Psoas muscle (tissue), 8 donors: ENCODE data around the gene CDH11. TPM values are rescaled to one million over a fixed set of nuclear protein-coding genes. Genes with fewer than 3 reads are reported as not detected.

Source experiments
- ATAC-seq, 4 donors: fragments of 200-7000 bp; cut with Tn5 transposase; one replicate each; pipeline ENCODE4 v1.9.1; 2020; ENCODE audit warnings: moderate library complexity in 3 of 4, mild to moderate bottlenecking in 2 of 4
- DNase-seq, 2 donors: peaks; one replicate each; pipeline ENCODE4 v3.0.0-alpha.2; 2020
- H3K27ac ChIP-seq: fragments of 200-600 bp; one replicate; pipeline ENCODE4 v1.8.0; 2022
- H3K27me3 ChIP-seq, 3 donors: fragments of 200-600 bp in 1 of 3; one replicate each; pipeline versions ENCODE4 v1.6.1 to v1.8.0; 2013 to 2022; ENCODE audit warnings: low read length in 2 of 3, mild to moderate bottlenecking in 2 of 3, moderate library complexity in 1 of 3; ENCODE audit not compliant: insufficient read depth in 3 of 3
- H3K36me3 ChIP-seq, 2 donors: fragments of 200-600 bp in 1 of 2; one replicate each; pipeline versions ENCODE4 v1.6.1 to v1.8.0; 2013 to 2022; ENCODE audit warnings: low read depth in 1 of 2, mild to moderate bottlenecking in 1 of 2, moderate library complexity in 1 of 2; ENCODE audit not compliant: insufficient read depth in 1 of 2
- H3K4me1 ChIP-seq: fragments of 200-600 bp; one replicate; pipeline ENCODE4 v1.8.0; 2022
- H3K4me3 ChIP-seq: fragments of 200-600 bp; one replicate; pipeline ENCODE4 v1.8.0; 2022; ENCODE audit warnings: mild to moderate bottlenecking
- H3K9me3 ChIP-seq: fragments of 200-600 bp; one replicate; pipeline ENCODE4 v1.8.0; 2022
- CTCF ChIP-seq: fragments of 200-600 bp; IDR thresholded peaks from one replicate; pipeline ENCODE4 v1.8.0; 2022; ENCODE audit warnings: antibody characterized with exemption
- WGBS, 3 donors: extraction: QIAGEN DNeasy Blood & Tissue Kit; methylation state at CpG; one replicate each; pipeline versions ENCODE4 v1.1.6 to v1.1.7; 2013; 5-methylcytosine and 5-hydroxymethylcytosine counted together
- intact Hi-C, 2 donors: fragments of 100-400 bp; cut with DNase I; formaldehyde crosslinking; loops; one replicate each; pipeline versions ENCODE4 v1.11.0 to v1.14.2; 2022
- polyA plus RNA-seq, 3 donors: library from polyadenylated mRNA; stranded (reverse); fragments of 200-250 nt; gene quantifications; one replicate each; pipeline ENCODE4 v1.2.3, GENCODE V29; 2013
- total RNA-seq, 4 donors: library from RNA; stranded (reverse); fragmentation: NEBNext Ultra II Directional in 2 of 4; extraction: Animal tissue kit (Norgen Biotek cat#: 25700) in 2 of 4; gene quantifications; one replicate each; pipeline versions ENCODE4 v1.2.1 to v1.2.4, GENCODE V29; 2021 to 2023
- donor health status: healthy with polysubstance abuse.
- donor health status: DM: no; HTN: no; CAD: no; lungs with moderate emphysema.
- donor health status: Bipolar disorder and iron deficiency.
- donor health status: healthy.
- donor health status: DM: yes; HTN: yes; CAD: no.
- donor health status: DM: no; HTN: no; CAD: no.
- donor health status: DM: no; HTN: no; CAD: no.
- donor health status: DM: yes; HTN: yes; CAD: no.

The CDH11 gene
- total and polyA plus RNA-seq, 7 donors, result 0.33 to 16.8 (median 3.2) TPM

DNA sequence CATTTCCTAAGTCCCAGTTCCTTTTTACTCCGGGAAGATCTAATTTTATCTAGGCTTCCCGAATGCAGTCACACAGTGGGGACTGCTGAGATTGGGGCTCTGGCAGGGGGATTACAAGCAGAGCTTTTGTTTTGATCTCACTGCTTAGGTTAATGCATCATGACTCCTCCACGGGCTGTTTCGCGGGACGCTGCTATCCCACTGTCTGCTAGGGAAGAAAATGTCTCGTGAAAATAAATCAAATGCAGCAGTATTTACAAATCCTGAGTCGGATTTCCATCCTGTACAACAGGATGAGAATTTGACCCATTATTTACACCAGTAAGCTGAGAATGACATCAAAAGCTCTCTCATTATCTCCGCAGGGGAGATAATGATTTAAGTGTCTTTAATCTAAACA lies 83.8 kb downstream of the CDH11 start:
- 40 to 51% (median 40%) methylated on average over 9 of the region's 9 CpGs for WGBS, 3 donors
- Histone ChIP-seq H3K9me3 (no peaks in the 10 kb centered on the region), H3K4me1 (no peaks in the 10 kb centered on the region), H3K36me3 (no peaks in the 10 kb centered on the region), H3K4me3 (no peak overlapping the region), H3K27me3 (no peaks in the 10 kb centered on the region), H3K27ac (no peak overlapping the region)
- ATAC-seq, result no peak
- TF ChIP-seq CTCF, result no peak
- DNase-seq, result no peak
- intact Hi-C loops, result no loop called here

GRCh38 chr16:65037556-65037955 lies 84.3 kb downstream of the CDH11 start:
- intact Hi-C loops, result no loop called here
- no peaks in the 10 kb centered on the region for H3K9me3 ChIP-seq
- no peak overlapping the region for H3K4me3 ChIP-seq
- TF ChIP-seq CTCF, result no peak
- DNase-seq, result no peak
- ATAC-seq, result no peak
- 77 to 89% (median 84%) methylated on average over 4 of the region's 4 CpGs for WGBS, 3 donors
- no peaks in the 10 kb centered on the region for H3K4me1 ChIP-seq
- H3K36me3 ChIP-seq, result no peaks in the 10 kb centered on the region
- no peaks in the 10 kb centered on the region for H3K27me3 ChIP-seq
- no peak overlapping the region for H3K27ac ChIP-seq

GRCh38 chr16:65034915-65035314 lies 86.9 kb downstream of the CDH11 start:
- no peaks in the 10 kb centered on the region for H3K9me3 ChIP-seq
- H3K36me3 ChIP-seq, result no peaks in the 10 kb centered on the region
- no peak for TF ChIP-seq CTCF
- no peaks in the 10 kb centered on the region for H3K27me3 ChIP-seq
- intact Hi-C loops, result no loop called here
- no peak for DNase-seq
- 75 to 85% (median 80%) methylated on average over 8 of the region's 8 CpGs for WGBS, 3 donors
- no peak overlapping the region for H3K27ac ChIP-seq
- H3K4me3 ChIP-seq, result no peak overlapping the region
- no peaks in the 10 kb centered on the region for H3K4me1 ChIP-seq
- no peak for ATAC-seq

GRCh38 chr16:65032387-65032786 lies 89.5 kb downstream of the CDH11 start:
- no peak overlapping the region for H3K27ac ChIP-seq
- H3K4me3 ChIP-seq, result no peak overlapping the region
- no peak for TF ChIP-seq CTCF
- no peaks in the 10 kb centered on the region for H3K4me1 ChIP-seq
- WGBS, 3 donors, result 92 to 97% (median 93%) methylated on average over 2 of the region's 2 CpGs
- ATAC-seq, result no peak
- intact Hi-C loops, result no loop called here
- H3K27me3 ChIP-seq, result no peaks in the 10 kb centered on the region
- DNase-seq, result no peak
- H3K9me3 ChIP-seq, result no peaks in the 10 kb centered on the region
- no peaks in the 10 kb centered on the region for H3K36me3 ChIP-seq

GRCh38 chr16:65024767-65025178 lies 97.1 kb downstream of the CDH11 start:
- Histone ChIP-seq H3K4me1 (no peaks in the 10 kb centered on the region), H3K9me3 (no peaks in the 10 kb centered on the region), H3K4me3 (no peak overlapping the region), H3K27me3 (no peaks in the 10 kb centered on the region), H3K27ac (no peak overlapping the region), H3K36me3 (no peaks in the 10 kb centered on the region)
- ATAC-seq (no peak), DNase-seq (no peak)
- intact Hi-C loops, result no loop called here
- no peak for TF ChIP-seq CTCF
